ENCODE results near the gene PDPK1.

The PDPK1 gene

DNA sequence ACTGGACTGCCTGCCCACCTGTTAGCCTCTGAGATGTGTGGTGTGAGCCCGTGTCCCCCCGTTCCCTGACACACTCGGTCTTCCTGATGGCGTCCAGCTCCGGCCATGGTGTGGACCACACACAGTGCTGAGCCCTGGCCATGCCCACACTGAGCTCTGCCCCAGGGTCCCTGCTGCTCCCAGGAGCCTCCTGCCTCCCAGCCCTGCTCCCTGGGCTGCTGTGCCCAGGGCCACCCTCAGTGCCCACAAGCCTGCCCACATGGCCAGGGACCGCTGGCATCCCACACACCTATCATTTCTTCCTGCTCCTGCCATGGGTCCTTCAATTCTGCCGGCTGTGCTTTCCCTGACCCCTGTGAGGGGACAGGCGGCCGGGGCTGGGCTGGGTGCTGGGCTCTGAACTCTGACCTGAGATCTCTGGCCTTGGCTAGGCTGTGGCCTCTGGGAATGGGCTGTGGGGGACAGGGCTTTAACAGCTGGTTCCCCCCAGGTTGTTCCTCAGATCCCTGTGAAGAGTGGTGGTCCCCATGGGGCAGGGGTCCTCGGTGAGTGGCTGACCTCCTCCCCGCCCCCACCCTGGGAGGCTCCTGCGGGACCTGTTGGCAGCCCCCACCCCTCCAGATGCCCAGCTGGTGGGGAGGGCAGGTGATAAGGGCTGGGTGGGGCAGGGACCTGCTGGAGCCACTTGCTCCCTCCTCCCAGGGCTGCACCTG, 10.6 kb upstream of the PDPK1 start:
- no peak overlapping the region for H3K4me3 ChIP-seq (ENCODE audit: extremely low read depth, insufficient read depth, low read length, poor library complexity, severe bottlenecking)
- H3K4me1 ChIP-seq (ENCODE audit: control insufficient read depth, insufficient read depth, low read length, poor library complexity, severe bottlenecking) = no peaks in the 10 kb centered on the region
- H3K27ac ChIP-seq (ENCODE audit: low read depth, low read length, severe bottlenecking) = no peak overlapping the region
- WGBS, 2 experiments (ENCODE audit: insufficient coverage in 2 of 2) = 93 to 95% methylated on average over 10 to 12 of the region's 12 CpGs
- no peaks in the 10 kb centered on the region for H3K9me3 ChIP-seq (ENCODE audit: control insufficient read depth, low read length)
- peaks cover 63% of the 10 kb centered on the region for H3K36me3 ChIP-seq (ENCODE audit: control insufficient read depth, insufficient read depth, low read length)

DNA sequence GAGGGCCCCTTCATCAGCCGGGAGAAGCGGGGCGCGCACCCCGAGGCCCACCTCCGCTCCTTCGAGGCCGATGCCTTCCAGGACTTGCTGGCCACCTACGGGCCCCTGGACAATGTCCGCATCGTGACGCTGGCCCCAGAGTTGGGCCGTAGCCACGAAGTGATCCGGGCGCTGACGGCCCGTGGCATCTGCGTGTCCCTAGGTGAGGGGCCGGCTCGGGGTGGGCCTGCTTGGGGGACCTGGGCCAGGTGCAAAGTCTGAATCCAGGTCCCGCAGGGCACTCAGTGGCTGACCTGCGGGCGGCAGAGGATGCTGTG, 10.1 kb upstream of the PDPK1 start:
- Histone ChIP-seq H3K4me3 (ENCODE audit: extremely low read depth, insufficient read depth, low read length, poor library complexity, severe bottlenecking) (no peak overlapping the region), H3K27ac (ENCODE audit: low read depth, low read length, severe bottlenecking) (no peak overlapping the region), H3K9me3 (ENCODE audit: control insufficient read depth, low read length) (no peaks in the 10 kb centered on the region), H3K4me1 (ENCODE audit: control insufficient read depth, insufficient read depth, low read length, poor library complexity, severe bottlenecking) (peaks cover 2% of the 10 kb centered on the region), H3K36me3 (ENCODE audit: control insufficient read depth, insufficient read depth, low read length) (peaks cover 58% of the 10 kb centered on the region)
- WGBS, 2 experiments (ENCODE audit: insufficient coverage in 2 of 2) = 95 to 97% methylated on average over 20 to 21 of the region's 24 CpGs

DNA sequence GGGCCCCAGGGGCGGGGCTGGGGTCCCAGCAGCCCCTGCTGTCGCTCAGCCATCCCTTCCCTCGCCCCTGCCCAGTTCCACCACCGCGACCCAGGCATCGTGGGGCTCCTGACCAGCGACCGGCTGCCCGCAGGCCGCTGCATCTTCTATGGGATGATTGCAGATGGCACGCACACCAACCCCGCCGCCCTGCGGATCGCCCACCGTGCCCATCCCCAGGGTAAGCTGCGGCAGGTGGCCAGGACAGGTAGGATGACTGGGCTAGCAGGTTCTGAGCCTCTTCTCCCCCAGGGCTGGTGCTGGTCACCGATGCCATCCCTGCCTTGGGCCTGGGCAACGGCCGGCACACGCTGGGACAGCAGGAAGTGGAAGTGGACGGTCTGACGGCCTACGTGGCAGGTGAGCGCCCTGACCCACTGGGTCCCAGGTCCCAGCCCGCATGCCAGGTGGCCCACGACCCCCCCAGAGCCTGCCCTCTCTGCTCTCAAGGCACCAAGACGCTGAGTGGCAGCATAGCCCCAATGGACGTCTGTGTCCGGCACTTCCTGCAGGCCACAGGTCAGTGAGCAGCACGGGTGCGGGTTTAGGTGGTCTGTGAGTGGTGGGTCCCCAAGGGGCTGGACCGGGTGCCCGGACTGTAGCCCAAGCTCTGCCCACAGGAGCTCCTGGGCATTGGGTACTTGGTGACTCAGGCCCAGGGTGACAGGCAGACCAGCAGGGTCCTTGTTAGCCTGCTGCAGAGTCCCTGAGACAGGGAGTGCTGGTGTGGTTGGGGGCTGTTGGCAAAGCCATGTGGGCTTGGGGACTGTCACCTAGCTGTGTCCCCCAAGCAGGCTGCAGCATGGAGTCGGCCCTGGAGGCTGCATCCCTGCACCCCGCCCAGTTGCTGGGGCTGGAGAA, 9.4 kb upstream of the PDPK1 start:
- Histone ChIP-seq H3K4me1 (ENCODE audit: control insufficient read depth, insufficient read depth, low read length, poor library complexity, severe bottlenecking) (peaks cover 5% of the 10 kb centered on the region), H3K4me3 (ENCODE audit: extremely low read depth, insufficient read depth, low read length, poor library complexity, severe bottlenecking) (no peak overlapping the region), H3K27ac (ENCODE audit: low read depth, low read length, severe bottlenecking) (no peak overlapping the region), H3K36me3 (ENCODE audit: control insufficient read depth, insufficient read depth, low read length) (peaks cover 52% of the 10 kb centered on the region), H3K9me3 (ENCODE audit: control insufficient read depth, low read length) (no peaks in the 10 kb centered on the region)
- 96 to 98% methylated on average over 31 to 33 of the region's 36 CpGs for WGBS, 2 experiments (ENCODE audit: insufficient coverage in 2 of 2)

DNA sequence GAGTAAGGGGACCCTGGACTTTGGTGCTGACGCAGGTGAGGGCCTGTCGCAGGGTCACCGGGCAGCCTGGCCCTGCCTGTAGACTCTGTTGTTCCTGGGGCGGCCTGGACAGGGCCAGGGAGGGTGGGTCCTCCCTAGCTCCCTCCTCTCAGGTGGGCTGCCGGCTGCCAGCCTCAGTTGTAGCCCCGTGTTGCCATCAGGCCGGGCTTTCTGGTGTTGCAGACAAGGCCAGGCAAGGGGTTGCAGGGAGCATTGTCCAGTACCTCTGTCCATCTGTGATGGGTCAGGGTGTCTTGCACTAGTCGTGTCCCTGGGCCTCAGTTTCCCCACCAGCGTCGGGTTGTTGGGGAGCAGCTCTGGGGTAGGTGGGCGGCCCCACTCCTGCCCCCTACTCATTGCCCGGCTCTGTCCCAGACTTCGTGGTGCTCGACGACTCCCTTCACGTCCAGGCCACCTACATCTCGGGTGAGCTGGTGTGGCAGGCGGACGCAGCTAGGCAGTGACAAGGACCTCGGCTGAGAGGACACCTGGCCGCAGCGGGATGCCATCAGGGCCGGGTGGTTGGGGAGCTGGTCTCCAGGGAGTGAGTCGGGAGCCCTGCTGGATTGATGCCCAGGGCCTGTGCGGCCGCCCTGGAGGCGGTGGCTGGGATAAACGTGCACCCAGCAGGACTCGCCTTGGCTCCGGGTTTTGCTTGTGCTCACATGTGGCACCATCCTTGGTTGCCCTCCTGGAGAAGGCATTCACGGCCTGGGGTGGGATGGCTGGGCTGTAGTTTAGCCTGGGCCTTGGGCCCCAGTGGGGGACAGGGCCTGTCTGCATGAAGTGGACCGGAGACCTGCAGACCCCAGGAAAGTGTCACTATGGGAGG, 8.5 kb upstream of the PDPK1 start:
- Histone ChIP-seq H3K9me3 (ENCODE audit: control insufficient read depth, low read length) (no peaks in the 10 kb centered on the region), H3K4me1 (ENCODE audit: control insufficient read depth, insufficient read depth, low read length, poor library complexity, severe bottlenecking) (peaks cover 5% of the 10 kb centered on the region), H3K4me3 (ENCODE audit: extremely low read depth, insufficient read depth, low read length, poor library complexity, severe bottlenecking) (no peak overlapping the region), H3K27ac (ENCODE audit: low read depth, low read length, severe bottlenecking) (no peak overlapping the region), H3K36me3 (ENCODE audit: control insufficient read depth, insufficient read depth, low read length) (peaks cover 43% of the 10 kb centered on the region)
- 93 to 96% methylated on average over 29 of the region's 32 CpGs for WGBS, 2 experiments (ENCODE audit: insufficient coverage in 2 of 2)

DNA sequence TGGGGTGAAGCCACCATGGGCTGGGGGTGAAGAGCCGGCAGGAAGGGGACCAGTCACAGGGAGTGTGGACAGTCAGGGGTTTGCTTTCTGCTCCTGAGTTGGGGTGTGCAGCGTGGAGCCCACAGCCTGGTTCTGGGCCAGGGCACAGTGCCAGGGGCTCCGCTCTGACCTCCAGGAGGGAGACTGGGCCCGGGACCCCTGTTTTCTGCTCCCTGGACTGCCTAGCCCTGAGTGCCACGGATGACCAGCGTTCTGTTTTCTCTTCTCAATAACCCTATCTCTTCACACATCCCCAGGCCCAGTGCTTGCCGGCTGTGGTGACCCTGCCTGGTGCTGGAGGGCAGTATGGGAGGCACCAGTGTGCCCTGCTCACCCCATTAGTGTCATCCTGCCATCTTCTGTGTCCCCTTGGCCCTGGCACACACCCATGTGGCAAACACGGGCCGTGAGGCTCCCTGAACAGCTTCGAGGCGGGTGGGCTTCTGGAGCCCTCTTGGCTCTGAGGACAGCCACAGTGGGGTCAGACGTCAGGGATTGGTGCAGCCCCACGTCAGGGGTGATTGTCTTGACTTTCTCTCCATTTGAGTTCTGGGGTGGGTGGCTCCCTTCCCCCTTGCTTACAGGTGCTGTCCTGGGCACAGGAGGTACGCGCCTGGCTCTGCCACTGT, 7.7 kb upstream of the PDPK1 start:
- H3K9me3 ChIP-seq (ENCODE audit: control insufficient read depth, low read length) = no peaks in the 10 kb centered on the region
- H3K4me1 ChIP-seq (ENCODE audit: control insufficient read depth, insufficient read depth, low read length, poor library complexity, severe bottlenecking) = peaks cover 11% of the 10 kb centered on the region
- no peak overlapping the region for H3K4me3 ChIP-seq (ENCODE audit: extremely low read depth, insufficient read depth, low read length, poor library complexity, severe bottlenecking)
- WGBS, 2 experiments (ENCODE audit: insufficient coverage in 2 of 2) = 93 to 96% methylated on average over 9 to 14 of the region's 15 CpGs
- no peak overlapping the region for H3K27ac ChIP-seq (ENCODE audit: low read depth, low read length, severe bottlenecking)
- peaks cover 36% of the 10 kb centered on the region for H3K36me3 ChIP-seq (ENCODE audit: control insufficient read depth, insufficient read depth, low read length)

DNA sequence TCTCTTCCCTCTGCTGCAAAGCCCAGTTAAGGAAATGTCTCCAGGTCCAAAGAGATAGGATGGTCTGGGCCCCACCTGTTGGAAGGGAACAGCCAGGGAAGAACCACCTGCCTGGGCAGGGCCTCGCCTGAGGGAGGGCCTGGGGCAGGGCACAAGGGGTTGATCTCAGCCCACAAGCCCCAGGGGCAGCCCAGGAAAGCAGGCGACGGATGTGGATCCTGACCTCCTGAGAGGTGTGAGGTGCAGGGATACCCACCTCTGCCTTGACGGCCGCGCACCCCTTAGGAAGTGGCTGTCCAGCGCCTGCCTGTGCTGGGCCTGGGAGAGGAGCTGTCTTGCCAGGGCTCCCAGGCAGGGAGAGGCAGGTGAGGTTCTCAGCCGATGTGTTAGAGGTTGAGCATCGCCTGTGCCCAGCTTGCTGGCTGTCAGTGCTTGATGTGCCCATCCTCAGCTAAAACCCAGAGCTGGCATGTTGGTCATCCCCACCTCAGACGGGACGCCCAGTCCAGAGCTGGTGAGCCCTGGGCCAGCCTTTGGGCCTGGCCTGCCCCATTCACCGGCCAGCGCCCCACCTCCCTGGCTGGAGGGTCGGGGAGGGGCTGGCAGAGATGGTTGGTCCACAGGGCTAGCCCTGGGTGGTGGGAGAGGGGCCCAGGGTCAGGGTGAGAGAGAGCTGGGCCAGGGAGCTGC, 7.0 kb upstream of the PDPK1 start:
- Histone ChIP-seq H3K4me1 (ENCODE audit: control insufficient read depth, insufficient read depth, low read length, poor library complexity, severe bottlenecking) (peaks cover 15% of the 10 kb centered on the region), H3K27ac (ENCODE audit: low read depth, low read length, severe bottlenecking) (no peak overlapping the region), H3K4me3 (ENCODE audit: extremely low read depth, insufficient read depth, low read length, poor library complexity, severe bottlenecking) (no peak overlapping the region), H3K36me3 (ENCODE audit: control insufficient read depth, insufficient read depth, low read length) (peaks cover 34% of the 10 kb centered on the region), H3K9me3 (ENCODE audit: control insufficient read depth, low read length) (no peaks in the 10 kb centered on the region)
- WGBS, 2 experiments (ENCODE audit: insufficient coverage in 2 of 2) = 84 to 86% methylated on average over 13 to 14 of the region's 14 CpGs

DNA sequence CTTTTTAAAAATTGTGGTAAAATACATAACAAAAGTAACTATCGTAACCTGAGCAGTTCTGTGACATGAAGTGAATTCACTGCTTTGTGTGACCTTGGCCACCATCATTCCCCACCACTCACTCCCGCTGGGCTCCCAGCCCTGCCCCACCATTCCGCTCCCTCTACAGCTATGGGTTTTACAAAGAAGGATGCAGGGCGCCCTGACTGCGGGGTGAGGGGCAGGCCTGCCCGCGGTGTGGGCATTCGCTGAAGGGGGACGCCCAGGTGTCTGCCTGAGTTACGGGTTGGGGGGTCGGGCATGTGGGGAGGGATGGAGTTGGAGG, 6.5 kb upstream of the PDPK1 start, which contains the start of gene CEMP1:
Gene CEMP1, minus strand, starts transcription at position 38 of the 325 bp plus-strand sequence. CDS start 335 bp downstream, outside the sequence.
- WGBS, 2 experiments (ENCODE audit: insufficient coverage in 2 of 2) = 14% methylated on average over 10 of the region's 11 CpGs; no CpG with 5 or more reads in 1 of the 2 experiments
- peak within 1 kb of the TSS; percentile 72 for H3K27ac ChIP-seq (ENCODE audit: low read depth, low read length, severe bottlenecking)
- peak within 1 kb of the TSS; percentile 57 for H3K4me3 ChIP-seq (ENCODE audit: extremely low read depth, insufficient read depth, low read length, poor library complexity, severe bottlenecking)
- peaks cover 20% of the 10 kb centered on the region for H3K4me1 ChIP-seq (ENCODE audit: control insufficient read depth, insufficient read depth, low read length, poor library complexity, severe bottlenecking)
- H3K9me3 ChIP-seq (ENCODE audit: control insufficient read depth, low read length) = no peaks in the 10 kb centered on the region
- H3K36me3 ChIP-seq (ENCODE audit: control insufficient read depth, insufficient read depth, low read length) = peaks cover 31% of the 10 kb centered on the region

DNA sequence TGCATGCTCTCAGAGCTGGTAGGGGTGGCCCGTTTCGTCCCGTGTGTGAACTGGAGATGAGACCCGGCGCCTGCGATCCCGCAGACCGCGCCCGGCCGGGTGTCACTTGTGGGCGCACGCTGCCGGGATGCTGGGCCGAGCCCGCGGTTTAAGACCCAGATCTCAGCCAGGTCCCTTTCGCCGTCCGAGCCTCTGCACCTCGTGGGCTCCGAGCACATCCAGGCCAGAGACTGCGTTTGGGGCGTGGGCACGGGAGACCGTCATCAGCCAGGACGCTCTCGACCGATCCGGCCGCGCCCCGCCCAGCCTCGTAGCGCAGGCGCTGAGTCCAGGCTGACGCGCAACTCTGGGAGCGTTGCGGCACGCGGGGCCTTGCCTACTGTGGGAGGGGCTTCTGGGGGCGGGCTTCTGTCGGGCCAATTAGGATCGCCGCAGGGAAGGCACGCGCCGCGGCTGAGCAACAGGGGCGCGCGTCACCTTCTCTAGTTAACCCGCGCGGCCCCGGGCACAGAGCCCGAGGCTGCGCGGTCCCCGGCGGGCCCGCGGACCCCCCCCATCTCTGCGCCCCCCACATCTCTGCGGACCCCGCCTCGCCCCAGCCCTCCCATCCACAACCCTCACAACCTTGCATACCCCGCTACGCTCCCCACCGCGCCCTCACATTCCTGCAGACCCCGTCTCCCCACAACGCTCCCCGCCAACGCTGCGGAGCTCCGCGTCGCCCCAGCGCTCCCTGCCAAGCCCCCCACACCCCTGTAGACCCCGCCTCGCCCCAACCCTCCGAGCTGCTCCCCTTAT, 5.9 kb upstream of the PDPK1 start:
- H3K27ac ChIP-seq (ENCODE audit: low read depth, low read length, severe bottlenecking) = peak overlapping the region; percentile 72

DNA sequence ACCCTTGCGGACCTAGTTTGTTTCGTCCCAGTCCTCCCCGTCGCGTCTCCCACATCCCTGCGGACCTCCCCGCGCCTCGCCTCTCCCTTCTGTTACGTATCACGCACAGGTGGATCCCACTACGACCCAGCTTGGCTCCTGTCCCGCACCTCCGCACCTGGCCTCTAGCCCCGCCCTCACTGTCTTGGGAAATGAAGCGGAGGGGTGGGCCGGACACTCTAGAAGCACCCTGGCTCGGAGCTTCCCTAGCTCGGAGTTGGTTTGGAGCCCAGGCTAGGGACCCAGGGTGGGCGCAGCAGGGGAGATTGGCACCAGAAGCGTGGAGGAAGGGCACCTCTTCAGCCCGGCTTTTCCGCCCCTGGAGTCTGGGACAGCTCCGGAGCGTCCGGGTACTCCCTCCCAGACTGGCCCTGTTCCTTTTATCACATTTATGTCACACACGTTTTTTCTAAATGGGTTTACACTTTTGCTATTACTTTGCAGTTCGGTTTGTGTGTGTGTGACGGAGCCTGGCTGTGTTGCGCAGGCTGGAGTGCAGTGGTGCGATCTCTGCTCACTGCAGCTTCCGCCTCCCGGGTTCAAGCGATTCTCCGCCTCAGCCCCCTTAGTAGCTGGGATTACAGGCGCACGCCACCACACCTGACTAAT, 5.2 kb upstream of the PDPK1 start:
- peak overlapping the region; percentile 57 for H3K4me3 ChIP-seq (ENCODE audit: extremely low read depth, insufficient read depth, low read length, poor library complexity, severe bottlenecking)
- H3K9me3 ChIP-seq (ENCODE audit: control insufficient read depth, low read length) = no peaks in the 10 kb centered on the region
- H3K36me3 ChIP-seq (ENCODE audit: control insufficient read depth, insufficient read depth, low read length) = peaks cover 25% of the 10 kb centered on the region
- H3K4me1 ChIP-seq (ENCODE audit: control insufficient read depth, insufficient read depth, low read length, poor library complexity, severe bottlenecking) = peaks cover 22% of the 10 kb centered on the region
- H3K27ac ChIP-seq (ENCODE audit: low read depth, low read length, severe bottlenecking) = peak overlapping the region; percentile 72
- 9 to 14% methylated on average over 25 to 33 of the region's 37 CpGs for WGBS, 2 experiments (ENCODE audit: insufficient coverage in 2 of 2)

More for the DNA sequence above, 5.9 kb upstream of the PDPK1 start:
- H3K36me3 ChIP-seq (ENCODE audit: control insufficient read depth, insufficient read depth, low read length) = peaks cover 30% of the 10 kb centered on the region
- no peaks in the 10 kb centered on the region for H3K9me3 ChIP-seq (ENCODE audit: control insufficient read depth, low read length)
- H3K4me1 ChIP-seq (ENCODE audit: control insufficient read depth, insufficient read depth, low read length, poor library complexity, severe bottlenecking) = peaks cover 22% of the 10 kb centered on the region
- peak overlapping the region; percentile 57 for H3K4me3 ChIP-seq (ENCODE audit: extremely low read depth, insufficient read depth, low read length, poor library complexity, severe bottlenecking)
- WGBS, 2 experiments (ENCODE audit: insufficient coverage in 2 of 2) = 0% methylated on average over 45 to 71 of the region's 84 CpGs
